Prostate gland (tissue), 2 donors: ENCODE measurements around the gene RPN2. TPM values are rescaled to one million over a fixed set of nuclear protein-coding genes. Genes with fewer than 3 reads are reported as not detected.

Source experiments
- DNase-seq: peaks from one replicate; pipeline ENCODE4 v3.0.0-alpha.2; 2019; ENCODE audit warnings: low spot score
- H3K27ac ChIP-seq, 2 donors: fragments of 200-600 bp; sonication (generic); 2 replicates each; pipeline ENCODE4 v1.5.1; 2017 to 2019
- H3K27me3 ChIP-seq: fragments of 200-600 bp; sonication (generic); replicated peaks from 2 replicates; pipeline ENCODE4 v1.5.1; 2019; ENCODE audit not compliant: insufficient read depth
- H3K36me3 ChIP-seq, 2 donors: fragments of 200-600 bp; sonication (generic); 1 replicate in 1 of 2; 2 replicates in 1 of 2; pipeline versions ENCODE4 v1.5.1 to v1.8.1; 2017 to 2019
- H3K4me1 ChIP-seq: fragments of 200-600 bp; sonication (generic); replicated peaks from 2 replicates; pipeline ENCODE4 v1.5.1; 2019
- H3K4me3 ChIP-seq, 2 donors: fragments of 200-600 bp; sonication (generic); 2 replicates each; pipeline ENCODE4 v1.5.1; 2017 to 2019
- H3K9me3 ChIP-seq: fragments of 200-600 bp; sonication (generic); 2 replicates; pipeline ENCODE4 v1.5.1; 2017
- POLR2A ChIP-seq: fragments of 450-650 bp; IDR thresholded peaks from one replicate; pipeline ENCODE4 v1.6.1; 2016; ENCODE audit warnings: antibody characterized with exemption, mild to moderate bottlenecking
- POLR2AphosphoS5 ChIP-seq: sonication (generic); formaldehyde crosslinking; IDR thresholded peaks from one replicate; pipeline ENCODE4 v1.6.1; 2017; ENCODE audit warnings: antibody characterized with exemption
- WGBS: methylation state at CpG from one replicate; pipeline ENCODE4 v1.1.5; 2018; 5-methylcytosine and 5-hydroxymethylcytosine counted together
- intact Hi-C: fragments of 100-400 bp; cut with DNase I; formaldehyde crosslinking; loops from one replicate; pipeline ENCODE4 v1.14.2; 2022
- total RNA-seq, 2 donors: library from RNA; depleted of rRNA; stranded (reverse); fragments of >200 nt; gene quantifications; one replicate each; pipeline ENCODE4 v1.1.0, GENCODE V29; 2016
- TF ChIP-seq, protein P1 (sequence below), 4 experiments: fragments of 200-600 bp in 2 of 4; fragments of 450-650 bp in 2 of 4; sonication (generic) in 2 of 4; IDR thresholded peaks; 1 replicate in 3 of 4; 2 replicates in 1 of 4; pipeline ENCODE4 v1.5.1; 2016 to 2019; ENCODE audit warnings: antibody characterized with exemption in 4 of 4, mild to moderate bottlenecking in 2 of 4, moderate library complexity in 2 of 4

Gene RPN2
- total RNA-seq, 2 donors from 2014 or later, result 246 to 267 TPM

DNA sequence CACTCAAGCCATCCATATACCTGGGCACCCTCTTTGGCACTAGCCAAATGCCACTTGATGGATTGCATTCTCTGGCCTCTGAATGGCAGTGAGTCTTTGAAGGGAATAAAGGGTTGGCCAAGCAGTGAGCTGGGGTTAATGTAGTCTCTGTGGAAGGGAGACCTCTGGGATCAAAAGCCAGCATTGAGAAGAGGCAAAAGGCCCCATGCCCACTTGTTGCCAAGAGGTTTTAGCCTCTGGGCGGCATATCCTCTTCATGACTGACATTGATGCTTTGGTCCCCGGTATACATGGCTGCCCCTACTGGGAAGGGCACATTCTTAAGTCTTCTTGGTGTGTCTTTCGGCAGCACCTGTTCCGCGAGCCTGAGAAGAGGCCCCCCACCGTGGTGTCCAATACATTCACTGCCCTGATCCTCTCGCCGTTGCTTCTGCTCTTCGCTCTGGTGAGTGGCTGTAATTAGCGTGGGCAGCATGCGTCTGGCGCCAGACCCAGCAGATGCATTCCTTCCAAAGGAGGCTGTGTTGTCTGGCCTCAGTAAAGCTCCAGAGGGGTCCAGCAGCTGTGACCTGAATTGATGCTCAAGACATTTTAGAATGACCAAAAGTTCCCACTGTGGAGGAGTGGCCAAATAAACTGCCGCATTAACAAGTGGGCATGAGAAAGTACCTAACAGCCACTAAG is 53.0 kb downstream of the RPN2 start:
- 89% methylated on average over 13 of the region's 13 CpGs for WGBS
- Histone ChIP-seq H3K27ac (no peak overlapping the region), H3K27me3 (no peaks in the 10 kb centered on the region), H3K4me3 (no peak overlapping the region), H3K4me1 (no peaks in the 10 kb centered on the region), H3K36me3 (peaks cover 4 to 51% of the 10 kb centered on the region in 2 donors), H3K9me3 (no peaks in the 10 kb centered on the region)
- no peak for DNase-seq
- TF ChIP-seq POLR2A (no peak), POLR2AphosphoS5 (no peak)
- TF ChIP-seq, protein P1, sequence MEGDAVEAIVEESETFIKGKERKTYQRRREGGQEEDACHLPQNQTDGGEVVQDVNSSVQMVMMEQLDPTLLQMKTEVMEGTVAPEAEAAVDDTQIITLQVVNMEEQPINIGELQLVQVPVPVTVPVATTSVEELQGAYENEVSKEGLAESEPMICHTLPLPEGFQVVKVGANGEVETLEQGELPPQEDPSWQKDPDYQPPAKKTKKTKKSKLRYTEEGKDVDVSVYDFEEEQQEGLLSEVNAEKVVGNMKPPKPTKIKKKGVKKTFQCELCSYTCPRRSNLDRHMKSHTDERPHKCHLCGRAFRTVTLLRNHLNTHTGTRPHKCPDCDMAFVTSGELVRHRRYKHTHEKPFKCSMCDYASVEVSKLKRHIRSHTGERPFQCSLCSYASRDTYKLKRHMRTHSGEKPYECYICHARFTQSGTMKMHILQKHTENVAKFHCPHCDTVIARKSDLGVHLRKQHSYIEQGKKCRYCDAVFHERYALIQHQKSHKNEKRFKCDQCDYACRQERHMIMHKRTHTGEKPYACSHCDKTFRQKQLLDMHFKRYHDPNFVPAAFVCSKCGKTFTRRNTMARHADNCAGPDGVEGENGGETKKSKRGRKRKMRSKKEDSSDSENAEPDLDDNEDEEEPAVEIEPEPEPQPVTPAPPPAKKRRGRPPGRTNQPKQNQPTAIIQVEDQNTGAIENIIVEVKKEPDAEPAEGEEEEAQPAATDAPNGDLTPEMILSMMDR (IDR thresholded peaks at IDR 0.05), result no peak
- intact Hi-C loops, result no loop called here

DNA sequence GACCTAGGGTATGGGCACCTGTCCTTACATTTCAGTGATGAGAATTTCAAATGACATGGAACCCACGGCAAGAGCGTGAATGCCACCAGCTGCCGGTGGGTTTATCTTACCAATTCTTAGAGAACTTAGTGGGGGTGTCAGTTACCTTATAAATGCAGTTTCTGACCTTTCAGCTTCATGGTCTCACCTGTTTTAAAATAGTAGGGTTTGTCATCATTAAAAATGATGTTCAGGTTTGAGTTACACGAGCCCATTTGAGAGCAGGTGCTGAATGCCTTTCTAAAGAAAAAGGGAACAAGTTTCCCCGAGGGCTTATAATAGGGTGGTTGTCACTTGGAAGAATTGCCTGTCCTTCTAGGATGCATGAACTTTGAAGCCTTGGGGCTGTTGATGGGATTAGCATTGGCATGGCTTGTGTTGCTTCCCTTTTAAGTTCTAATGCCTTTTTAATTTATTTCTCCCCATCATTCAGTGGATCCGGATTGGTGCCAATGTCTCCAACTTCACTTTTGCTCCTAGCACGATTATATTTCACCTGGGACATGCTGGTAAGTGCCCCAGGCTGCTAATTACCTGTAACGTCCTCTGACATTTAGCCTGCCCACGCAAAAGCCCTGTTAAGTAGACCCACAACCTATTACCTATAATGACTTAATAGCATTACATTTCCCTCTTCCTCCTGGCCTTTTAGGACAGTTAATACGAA is 54.6 kb downstream of the RPN2 start:
- WGBS, result 78% methylated on average over 10 of the region's 10 CpGs
- no peak for TF ChIP-seq POLR2AphosphoS5
- TF ChIP-seq POLR2A, result no peak
- TF ChIP-seq, protein P1 (IDR thresholded peaks at IDR 0.05), result no peak
- Histone ChIP-seq H3K9me3 (no peaks in the 10 kb centered on the region), H3K4me1 (no peaks in the 10 kb centered on the region), H3K27ac (no peak overlapping the region), H3K4me3 (no peak overlapping the region), H3K27me3 (no peaks in the 10 kb centered on the region), H3K36me3 (peaks cover 8 to 67% of the 10 kb centered on the region in 2 donors)
- intact Hi-C loops, result no loop called here
- DNase-seq, result no peak

DNA sequence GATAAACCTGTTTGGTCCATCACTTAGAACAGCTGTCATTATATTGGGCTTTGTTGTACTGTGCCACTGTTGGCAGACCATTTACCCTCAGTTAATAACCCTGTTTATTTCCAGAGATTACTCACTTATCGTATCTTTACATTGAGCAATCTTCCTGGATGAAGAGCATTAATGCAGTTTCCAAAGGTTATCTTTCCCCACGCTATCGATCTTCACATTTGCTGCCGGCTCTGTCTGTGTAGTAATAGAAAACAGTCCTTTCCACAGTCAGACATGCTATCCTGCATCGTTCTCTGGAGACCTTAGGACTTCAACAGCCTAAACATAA is 55.1 kb downstream of the RPN2 start:
- Histone ChIP-seq H3K27me3 (no peaks in the 10 kb centered on the region), H3K4me3 (no peak overlapping the region), H3K27ac (no peak overlapping the region), H3K36me3 (peaks cover 8 to 65% of the 10 kb centered on the region in 2 donors), H3K4me1 (no peaks in the 10 kb centered on the region), H3K9me3 (no peaks in the 10 kb centered on the region)
- intact Hi-C loops, result no loop called here
- TF ChIP-seq POLR2AphosphoS5 (no peak), POLR2A (no peak)
- TF ChIP-seq, protein P1 (IDR thresholded peaks at IDR 0.05), result no peak
- WGBS, result 86% methylated on average over 5 of the region's 5 CpGs
- DNase-seq, result no peak

DNA sequence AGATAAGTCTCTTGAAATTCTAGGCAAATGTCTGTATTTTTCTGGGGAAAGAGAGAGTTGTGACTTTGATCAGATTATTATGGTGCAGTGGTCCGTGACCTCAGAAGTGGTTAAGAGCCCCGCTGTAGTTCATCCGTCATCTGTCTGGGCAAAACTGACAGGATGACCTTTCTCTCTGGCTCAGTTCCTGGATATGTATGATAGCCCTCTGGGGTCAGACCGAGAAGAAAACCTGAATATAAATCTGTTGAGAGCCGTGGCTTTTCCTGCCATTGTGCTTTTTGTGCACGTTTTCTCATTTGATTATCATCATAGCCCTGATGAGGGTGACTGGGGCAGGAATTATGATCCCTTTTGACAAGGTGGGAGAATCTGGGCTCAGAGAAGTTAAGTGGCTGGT is 55.9 kb downstream of the RPN2 start:
- no peak for DNase-seq
- WGBS, result 83% methylated on average over 6 of the region's 6 CpGs

More for the DNA sequence above, 55.9 kb downstream of the RPN2 start:
- H3K4me1 ChIP-seq, result no peaks in the 10 kb centered on the region
- intact Hi-C loops, result no loop called here
- no peak overlapping the region for H3K4me3 ChIP-seq
- H3K9me3 ChIP-seq, result no peaks in the 10 kb centered on the region
- peaks cover 8 to 57% of the 10 kb centered on the region in 2 donors for H3K36me3 ChIP-seq
- H3K27ac ChIP-seq, result no peak overlapping the region
- TF ChIP-seq, protein P1 (IDR thresholded peaks at IDR 0.05), result no peak
- TF ChIP-seq POLR2AphosphoS5, result no peak
- TF ChIP-seq POLR2A, result no peak
- H3K27me3 ChIP-seq, result no peaks in the 10 kb centered on the region
